ENCODE measurements around the gene LIFR. TPM values are rescaled to one million over a fixed set of nuclear protein-coding genes. Genes with fewer than 3 reads are reported as not detected.

The LIFR gene
- total RNA-seq, 1 donor from 2014 or later, result 2.2 TPM

GRCh38 chr5:38602641-38603040, 46.2 kb upstream of the LIFR start:
- Histone ChIP-seq H3K79me2 (ENCODE audit: low read depth) (no peaks in the 10 kb centered on the region), H3K27ac (no peak overlapping the region), H3K4me1 (no peaks in the 10 kb centered on the region), H3K36me3 (no peaks in the 10 kb centered on the region), H3K9ac (no peak overlapping the region), H3K4me2 (no peak overlapping the region), H3K9me3 (ENCODE audit: low read depth) (no peaks in the 10 kb centered on the region), H2AFZ (replicated peaks) (no peak overlapping the region), H3K27me3 (peaks cover 29% of the 10 kb centered on the region), H3K4me3 (no peak overlapping the region), H4K20me1 (ENCODE audit: low read depth) (peaks cover 3% of the 10 kb centered on the region), H3F3A (ENCODE audit: low read depth) (no peaks in the 10 kb centered on the region)
- no peaks in the 10 kb centered on the region for H3K36me3 Mint-ChIP-seq
- TF ChIP-seq EZH2phosphoT487 (IDR thresholded peaks at IDR 0.05) (no peak), CTCF (IDR thresholded peaks at IDR 0.05) (no peak), EZH2 (IDR thresholded peaks at IDR 0.05) (no peak)
- no peaks in the 10 kb centered on the region for H3K9me3 Mint-ChIP-seq
- DNase-seq (ENCODE audit: low spot score), result no peak
- H3K27me3 Mint-ChIP-seq (ENCODE audit: insufficient read depth, low read depth), result peaks cover 2% of the 10 kb centered on the region
- H3K4me1 Mint-ChIP-seq, result peaks cover 6% of the 10 kb centered on the region
- H3K4me3 Mint-ChIP-seq, result no peak overlapping the region
- H3K27ac Mint-ChIP-seq, result no peak overlapping the region

- H3K9me3 Mint-ChIP-seq, result no peaks in the 10 kb centered on the region
- no peaks in the 10 kb centered on the region for H3F3A ChIP-seq (ENCODE audit: low read depth)
These were observed 45.4 kb upstream of the LIFR start for GRCh38 chr5:38601863-38602298.

GRCh38 chr5:38601133-38601862, 44.9 kb upstream of the LIFR start:
- H3K36me3 Mint-ChIP-seq, result no peaks in the 10 kb centered on the region
- H3K36me3 ChIP-seq, result no peaks in the 10 kb centered on the region
- DNase-seq (ENCODE audit: low spot score), result no peak
- no peaks in the 10 kb centered on the region for H3K4me1 ChIP-seq
- no peak overlapping the region for H3K27ac Mint-ChIP-seq
- H3F3A ChIP-seq (ENCODE audit: low read depth), result no peaks in the 10 kb centered on the region
- peaks cover 10% of the 10 kb centered on the region for H3K4me1 Mint-ChIP-seq
- no peak overlapping the region for H3K4me3 ChIP-seq
- no peaks in the 10 kb centered on the region for H3K79me2 ChIP-seq (ENCODE audit: low read depth)
- peaks cover 39% of the 10 kb centered on the region for H3K27me3 ChIP-seq
- peaks cover 7% of the 10 kb centered on the region for H3K27me3 Mint-ChIP-seq (ENCODE audit: insufficient read depth, low read depth)
- no peak overlapping the region for H2AFZ ChIP-seq (replicated peaks)
- H3K9me3 ChIP-seq (ENCODE audit: low read depth), result no peaks in the 10 kb centered on the region
- TF ChIP-seq EZH2phosphoT487 (IDR thresholded peaks at IDR 0.05) (no peak), EZH2 (IDR thresholded peaks at IDR 0.05) (no peak), CTCF (IDR thresholded peaks at IDR 0.05) (no peak)
- peaks cover 3% of the 10 kb centered on the region for H4K20me1 ChIP-seq (ENCODE audit: low read depth)
- H3K9me3 Mint-ChIP-seq, result no peaks in the 10 kb centered on the region
- no peak overlapping the region for H3K4me2 ChIP-seq
- no peak overlapping the region for H3K27ac ChIP-seq
- H3K9ac ChIP-seq, result no peak overlapping the region
- H3K4me3 Mint-ChIP-seq, result no peak overlapping the region

More at GRCh38 chr5:38601863-38602298, 45.4 kb upstream of the LIFR start:
- no peaks in the 10 kb centered on the region for H3K36me3 Mint-ChIP-seq
- no peak overlapping the region for H3K9ac ChIP-seq
- H3K9me3 ChIP-seq (ENCODE audit: low read depth), result no peaks in the 10 kb centered on the region
- H4K20me1 ChIP-seq (ENCODE audit: low read depth), result peaks cover 3% of the 10 kb centered on the region
- DNase-seq (ENCODE audit: low spot score), result no peak
- H3K4me3 Mint-ChIP-seq, result no peak overlapping the region
- no peak overlapping the region for H2AFZ ChIP-seq (replicated peaks)
- H3K4me1 Mint-ChIP-seq, result peaks cover 9% of the 10 kb centered on the region
- H3K79me2 ChIP-seq (ENCODE audit: low read depth), result no peaks in the 10 kb centered on the region
- H3K27me3 ChIP-seq, result peaks cover 33% of the 10 kb centered on the region
- TF ChIP-seq EZH2 (IDR thresholded peaks at IDR 0.05), result no peak
- no peak for TF ChIP-seq CTCF (IDR thresholded peaks at IDR 0.05)
- TF ChIP-seq EZH2phosphoT487 (IDR thresholded peaks at IDR 0.05), result no peak
- H3K4me1 ChIP-seq, result no peaks in the 10 kb centered on the region
- no peak overlapping the region for H3K4me3 ChIP-seq
- peaks cover 7% of the 10 kb centered on the region for H3K27me3 Mint-ChIP-seq (ENCODE audit: insufficient read depth, low read depth)
- no peak overlapping the region for H3K27ac ChIP-seq
- no peaks in the 10 kb centered on the region for H3K36me3 ChIP-seq
- H3K27ac Mint-ChIP-seq, result no peak overlapping the region
- no peak overlapping the region for H3K4me2 ChIP-seq
